GM19463 (cell line): ENCODE results near the gene ARL5B.
A peak's percentile ranks its signal among the peaks of the same experiment; 100 is the strongest.
"Not testable (repeated sequence)": the region's sequence is repeated elsewhere in the genome, so short reads cannot be mapped to it uniquely, and the experiment has no call there.

ENCODE experiments used
- ATAC-seq: cut with Tn5 transposase; IDR thresholded peaks from one replicate; pipeline ENCODE4 v1.9.1; 2021; ENCODE audit warnings: mild to moderate bottlenecking, moderate library complexity; ENCODE audit not compliant: unreplicated experiment

Gene ARL5B

GRCh38 chr10:18659125-18659818 is at the start of gene ARL5B:
ARL5B (plus strand) TSS chr10:18659431; CDS start chr10:18659638, 207 bp downstream.
- peak; percentile 86 for ATAC-seq

- ATAC-seq = no peak
Observed at GRCh38 chr10:18610517-18610916, 48.7 kb upstream of the ARL5B start.

- ATAC-seq = no peak
Observed at GRCh38 chr10:18611168-18611567, 48.1 kb upstream of the ARL5B start.

GRCh38 chr10:18615618-18616017 is 43.6 kb upstream of the ARL5B start:
- ATAC-seq = no peak

- no peak for ATAC-seq
Observed at GRCh38 chr10:18616337-18616736, 42.9 kb upstream of the ARL5B start.

GRCh38 chr10:18619016-18619415 is 40.2 kb upstream of the ARL5B start:
- ATAC-seq = no peak

GRCh38 chr10:18620856-18621255 is 38.4 kb upstream of the ARL5B start:
- peak; percentile 44 for ATAC-seq

GRCh38 chr10:18623671-18624070 is 35.6 kb upstream of the ARL5B start:
- not testable (repeated sequence) for ATAC-seq

- ATAC-seq = no peak
Observed at GRCh38 chr10:18625886-18626285, 33.3 kb upstream of the ARL5B start.

GRCh38 chr10:18627452-18628018 is 31.7 kb upstream of the ARL5B start:
- not testable (repeated sequence) for ATAC-seq

GRCh38 chr10:18632500-18632899 is 26.7 kb upstream of the ARL5B start:
- not testable (repeated sequence) for ATAC-seq

- ATAC-seq = no peak
Observed at GRCh38 chr10:18635995-18636394, 23.2 kb upstream of the ARL5B start.

- not testable (repeated sequence) for ATAC-seq
Observed at GRCh38 chr10:18637400-18637799, 21.8 kb upstream of the ARL5B start.

- not testable (repeated sequence) for ATAC-seq
Observed at GRCh38 chr10:18639719-18640118, 19.5 kb upstream of the ARL5B start.

GRCh38 chr10:18647151-18647550 is 12.1 kb upstream of the ARL5B start:
- ATAC-seq = no peak

- ATAC-seq = no peak
Observed at GRCh38 chr10:18647945-18648344, 11.3 kb upstream of the ARL5B start.

GRCh38 chr10:18649364-18649959 is 9.8 kb upstream of the ARL5B start:
- ATAC-seq = no peak

GRCh38 chr10:18650404-18650997 is 8.7 kb upstream of the ARL5B start:
- no peak for ATAC-seq

- ATAC-seq = peak; percentile 98
Observed at GRCh38 chr10:18651324-18652007, 7.8 kb upstream of the ARL5B start, which contains the start of gene NSUN6. NSUN6 (minus strand) TSS chr10:18651587; CDS start chr10:18651203, 384 bp downstream.

- ATAC-seq = no peak
Observed at GRCh38 chr10:18653112-18653511, 6.1 kb upstream of the ARL5B start.

- no peak for ATAC-seq
Observed at GRCh38 chr10:18656724-18657123, 2.5 kb upstream of the ARL5B start.
